ENCODE data around the gene ITGA6. TPM values are rescaled to one million over a fixed set of nuclear protein-coding genes. Genes with fewer than 3 reads are reported as not detected.
A peak's percentile ranks its signal among the peaks of the same experiment; 100 is the strongest.

ITGA6 gene
- total RNA-seq, 1 donor from 2014 or later, result 54.8 TPM

- ATAC-seq, result no peak
- intact Hi-C loops (cut with micrococcal nuclease), result no loop called here
- no peak for DNase-seq
Observed at GRCh38 chr2:172415157-172415864, 12.1 kb upstream of the ITGA6 start.

- DNase-seq (no peak), ATAC-seq (no peak)
- intact Hi-C loops (cut with micrococcal nuclease), result no loop called here
Observed at GRCh38 chr2:172415865-172416183, 11.6 kb upstream of the ITGA6 start.

GRCh38 chr2:172416447-172417058 lies 10.8 kb upstream of the ITGA6 start:
- DNase-seq, result no peak
- intact Hi-C loops (cut with micrococcal nuclease), result no loop called here
- ATAC-seq, result no peak

- intact Hi-C loops (cut with micrococcal nuclease), result no loop called here
- DNase-seq (no peak), ATAC-seq (no peak)
Observed at GRCh38 chr2:172420216-172420615, 7.2 kb upstream of the ITGA6 start.

- ATAC-seq, result no peak
- intact Hi-C loops (cut with micrococcal nuclease), result no loop called here
- DNase-seq, result no peak
Observed at GRCh38 chr2:172423160-172423559, 4.2 kb upstream of the ITGA6 start.

GRCh38 chr2:172425336-172425735 lies 2.0 kb upstream of the ITGA6 start:
- intact Hi-C loops (cut with micrococcal nuclease), result no loop called here
- ATAC-seq (no peak), DNase-seq (no peak)

- DNase-seq (no peak), ATAC-seq (no peak)
- intact Hi-C loops (cut with micrococcal nuclease), result no loop called here
Observed at GRCh38 chr2:172426635-172427255, 641 bp upstream of the ITGA6 start.

GRCh38 chr2:172427990-172428831 lies 825 bp downstream of the ITGA6 start:
- DNase-seq (peak; percentile 65), ATAC-seq (peak; percentile 84)
- intact Hi-C loops (cut with micrococcal nuclease), result no loop called here

GRCh38 chr2:172428832-172429210 lies 1.4 kb downstream of the ITGA6 start:
- no peak for ATAC-seq
- intact Hi-C loops (cut with micrococcal nuclease), result no loop called here
- no peak for DNase-seq

GRCh38 chr2:172429301-172429968 lies 2.0 kb downstream of the ITGA6 start:
- ATAC-seq (no peak), DNase-seq (no peak)
- intact Hi-C loops (cut with micrococcal nuclease), result no loop called here

- no peak for ATAC-seq
- intact Hi-C loops (cut with micrococcal nuclease), result no loop called here
- DNase-seq, result no peak
Observed at GRCh38 chr2:172430027-172430426, 2.6 kb downstream of the ITGA6 start.

- intact Hi-C loops (cut with micrococcal nuclease), result no loop called here
- ATAC-seq (no peak), DNase-seq (no peak)
Observed at GRCh38 chr2:172430678-172431077, 3.3 kb downstream of the ITGA6 start.

GRCh38 chr2:172431463-172431862 lies 4.1 kb downstream of the ITGA6 start:
- intact Hi-C loops (cut with micrococcal nuclease), result no loop called here
- ATAC-seq (peak; percentile 35), DNase-seq (peak; percentile 41)

GRCh38 chr2:172431993-172432392 lies 4.6 kb downstream of the ITGA6 start:
- DNase-seq (no peak), ATAC-seq (no peak)
- intact Hi-C loops (cut with micrococcal nuclease), result no loop called here

- intact Hi-C loops (cut with micrococcal nuclease), result no loop called here
- ATAC-seq, result no peak
- no peak for DNase-seq
Observed at GRCh38 chr2:172433144-172433543, 5.8 kb downstream of the ITGA6 start.

- intact Hi-C loops (cut with micrococcal nuclease), result no loop called here
- DNase-seq, result no peak
- no peak for ATAC-seq
Observed at GRCh38 chr2:172434821-172435605, 7.6 kb downstream of the ITGA6 start.

GRCh38 chr2:172435606-172435911 lies 8.2 kb downstream of the ITGA6 start:
- ATAC-seq (no peak), DNase-seq (no peak)
- intact Hi-C loops (cut with micrococcal nuclease), result no loop called here

GRCh38 chr2:172436889-172437288 lies 9.5 kb downstream of the ITGA6 start:
- DNase-seq (no peak), ATAC-seq (no peak)
- intact Hi-C loops (cut with micrococcal nuclease), result no loop called here

Measured in left ventricle myocardium superior (tissue), 1 donor.